GM12878 (cell line): Measurements from ENCODE around the gene CEACAM1. TPM values are rescaled to one million over a fixed set of nuclear protein-coding genes. Genes with fewer than 3 reads are reported as not detected.

Experiments
- ATAC-seq: fragments of 200-7000 bp; cut with Tn5 transposase; 3 replicates; pipeline ENCODE4 v1.9.1; 2020; ENCODE audit warnings: mild to moderate bottlenecking, moderate library complexity
- BruUV-seq: library from RNA; stranded (reverse); fragments of 400-500 nt; replicated peaks from 2 replicates; lab custom pipeline; 2021; lab: Mats Ljungman, UMichigan
- CTCF ChIA-PET: fragments of 300-600 bp; sonication (Branson Sonifier 250); formaldehyde crosslinking; extraction: SDS; loops from one replicate; lab custom pipeline; 2021; ENCODE audit warnings: inconsistent platforms; lab: Yijun Ruan, JAX
- POLR2A ChIA-PET: fragments of 350-600 bp; formaldehyde crosslinking; extraction: SDS; loops from one replicate; lab custom pipeline; 2021; ENCODE audit warnings: inconsistent platforms; lab: Charles Lee
- RAD21 ChIA-PET: fragments of 300-600 bp; sonication (Branson Sonifier 250); formaldehyde crosslinking; loops from one replicate; lab custom pipeline; 2023; ENCODE audit warnings: antibody characterized with exemption; ENCODE audit not compliant: unreplicated experiment; lab: Charles Lee
- SMC1A ChIA-PET: fragments of 300-600 bp; sonication (Branson Sonifier 250); formaldehyde crosslinking; loops from one replicate; lab custom pipeline; 2023; ENCODE audit not compliant: unreplicated experiment, uncharacterized antibody; lab: Charles Lee
- DNase-seq: peaks from one replicate; pipeline ENCODE4 v3.0.0-alpha.2; 2011; ENCODE audit warnings: low read depth, low spot score
- FAIRE-seq: peaks from 3 replicates; lab custom pipeline; 2011; peaks lifted over from hg19 to GRCh38; lab: Jason Lieb, UNC
- H2AFZ ChIP-seq: 2 replicates; pipeline ENCODE4 v1.6.0; 2011; ENCODE audit warnings: low read depth, low read length, control low read depth; ENCODE audit not compliant: control insufficient read depth
- H3K27ac ChIP-seq: 2 replicates; pipeline ENCODE4 v1.5.1; 2011; ENCODE audit warnings: control low read depth; ENCODE audit not compliant: control insufficient read depth, insufficient read depth
- H3K27me3 ChIP-seq, 2 experiments: replicated peaks in 1 of 2; 2 replicates each; pipeline versions ENCODE4 v1.6.0 to v1.6.1; 2011; ENCODE audit warnings: low read length in 1 of 2; ENCODE audit not compliant: control insufficient read depth in 2 of 2, insufficient read depth in 2 of 2
- H3K36me3 ChIP-seq, 2 experiments: 2 replicates each; pipeline ENCODE4 v1.5.1; 2011; ENCODE audit warnings: low read length in 1 of 2; ENCODE audit not compliant: control insufficient read depth in 2 of 2, insufficient read depth in 2 of 2
- H3K4me1 ChIP-seq: 2 replicates; pipeline ENCODE4 v1.6.1; 2011; ENCODE audit warnings: mild to moderate bottlenecking, low read length, moderate library complexity, mixed read lengths; ENCODE audit not compliant: control insufficient read depth, insufficient read depth
- H3K4me2 ChIP-seq: 2 replicates; pipeline ENCODE4 v1.6.0; 2011; ENCODE audit warnings: control low read depth; ENCODE audit not compliant: control insufficient read depth, insufficient read depth
- H3K4me3 ChIP-seq: fragments of 200-600 bp; sonication (generic); 2 replicates; pipeline ENCODE4 v1.5.1; 2016
- H3K79me2 ChIP-seq: 2 replicates; pipeline ENCODE4 v1.6.0; 2011; ENCODE audit warnings: low read length; ENCODE audit not compliant: control insufficient read depth, insufficient read depth
- H3K9ac ChIP-seq: 2 replicates; pipeline ENCODE4 v1.8.0; 2011; ENCODE audit warnings: low read length, control low read depth, mixed read lengths; ENCODE audit not compliant: control insufficient read depth, insufficient read depth
- H3K9me3 ChIP-seq: replicated peaks from 3 replicates; pipeline ENCODE4 v1.5.1; 2011; ENCODE audit warnings: mild to moderate bottlenecking, low read length; ENCODE audit not compliant: control insufficient read depth, insufficient read depth
- H4K20me1 ChIP-seq: 2 replicates; pipeline ENCODE4 v1.6.0; 2011; ENCODE audit not compliant: control insufficient read depth, insufficient read depth
- NFYB ChIP-seq: IDR thresholded peaks from 2 replicates; pipeline ENCODE4 v1.6.1; 2011; ENCODE audit warnings: low read depth, mild to moderate bottlenecking, low read length, improper control_type of control experiment, moderate library complexity; ENCODE audit not compliant: insufficient read depth
- PML ChIP-seq: IDR thresholded peaks from 2 replicates; pipeline ENCODE4 v1.6.1; 2012; ENCODE audit warnings: low read length, inconsistent platforms
- SIX5 ChIP-seq: IDR thresholded peaks from 2 replicates; pipeline ENCODE4 v1.6.1; 2011; ENCODE audit warnings: mild to moderate bottlenecking, low read depth, low read length, moderate library complexity; ENCODE audit not compliant: severe bottlenecking
- ZNF24 ChIP-seq: fragments of 450-650 bp; IDR thresholded peaks from 2 replicates; pipeline ENCODE4 v1.6.1; 2017; ENCODE audit warnings: antibody characterized with exemption, mild to moderate bottlenecking
- whole genome bisulfite sequencing: methylation state at CpG from one replicate; pipeline ENCODE4 v1.1.6; 2016; ENCODE audit warnings: low lambda C conversion rate; ENCODE audit not compliant: insufficient replicate concordance, insufficient coverage; ENCODE audit errors: missing lambda C conversion rate; 5-methylcytosine and 5-hydroxymethylcytosine counted together
- in situ Hi-C: fragments of 300-500 bp; cut with MboI; formaldehyde crosslinking; loops from 9 replicates; pipeline ENCODE4 v1.14.3; 2018; ENCODE audit warnings: mixed read lengths
- intact Hi-C: fragments of 100-400 bp; cut with micrococcal nuclease; formaldehyde crosslinking; loops from one replicate; pipeline ENCODE4 v1.14.2; 2022; ENCODE audit not compliant: unreplicated experiment
- polyA plus RNA-seq, 11 experiments: library from polyadenylated mRNA; depleted of rRNA in 4 of 11; unstranded in 6 of 11; stranded (reverse) in 5 of 11; fragments of >200 nt; fragmentation: Nextera tagmentation in 4 of 11; fragmentation: Illumina TruSeq in 1 of 11; extraction: Ambion mirVana in 4 of 11; extraction: Trizol in 1 of 11; gene quantifications; 1 replicate in 1 of 11; 2 replicates in 10 of 11; pipeline versions ENCODE4 v1.2.1 to v1.2.3, GENCODE V29; 2011 to 2016; ENCODE audit warnings: inconsistent platforms in 2 of 11, missing spikeins in 2 of 11, low read depth in 1 of 11
- total RNA-seq, 4 experiments: library from RNA; depleted of rRNA in 3 of 4; stranded (reverse); fragments of >200 nt in 3 of 4; fragmentation: Illumina TruSeq in 1 of 4; extraction: Trizol in 1 of 4; gene quantifications; 2 replicates each; pipeline versions ENCODE4 v1.2.1 to v1.2.3, GENCODE V29; 2013 to 2021

CEACAM1 gene
- total and polyA plus RNA-seq, 10 of the 15 experiments (the other 5 are each of a cell fraction or from before 2014, with no cell fraction given): 3.9 to 24.0 (median 6.5) TPM

- Histone ChIP-seq H2AFZ (no peak overlapping the region), H3K79me2 (no peaks in the 10 kb centered on the region), H3K4me3 (no peak overlapping the region), H3K36me3 (no peaks in the 10 kb centered on the region), H3K9ac (no peak overlapping the region), H3K4me1 (no peaks in the 10 kb centered on the region), H3K27me3 (no peaks in the 10 kb centered on the region), H3K27ac (no peak overlapping the region), H4K20me1 (no peaks in the 10 kb centered on the region), H3K9me3 (no peaks in the 10 kb centered on the region), H3K4me2 (no peak overlapping the region)
- DNase-seq (no peak), ATAC-seq (no peak), FAIRE-seq (no peak)
- in situ Hi-C loops: no loop called here
- intact Hi-C loops: no loop called here
- ChIA-PET CTCF (interaction anchor here (1.0 to 1.4 kb wide), 3 partner anchors 92 to 104 kb away, joined by 3 to 5 read pairs (median 4); no protein-coding TSS in a partner anchor), RAD21 (no interaction called here), POLR2A (no interaction called here), SMC1A (no interaction called here)
- TF ChIP-seq SIX5: no peak
- no peak for TF ChIP-seq NFYB
- BruUV-seq: no TSS peak
- WGBS: 56% methylated on average over 2 of the region's 2 CpGs
Measured at GRCh38 chr19:42542791-42543190, 14.5 kb upstream of the CEACAM1 start.

DNA sequence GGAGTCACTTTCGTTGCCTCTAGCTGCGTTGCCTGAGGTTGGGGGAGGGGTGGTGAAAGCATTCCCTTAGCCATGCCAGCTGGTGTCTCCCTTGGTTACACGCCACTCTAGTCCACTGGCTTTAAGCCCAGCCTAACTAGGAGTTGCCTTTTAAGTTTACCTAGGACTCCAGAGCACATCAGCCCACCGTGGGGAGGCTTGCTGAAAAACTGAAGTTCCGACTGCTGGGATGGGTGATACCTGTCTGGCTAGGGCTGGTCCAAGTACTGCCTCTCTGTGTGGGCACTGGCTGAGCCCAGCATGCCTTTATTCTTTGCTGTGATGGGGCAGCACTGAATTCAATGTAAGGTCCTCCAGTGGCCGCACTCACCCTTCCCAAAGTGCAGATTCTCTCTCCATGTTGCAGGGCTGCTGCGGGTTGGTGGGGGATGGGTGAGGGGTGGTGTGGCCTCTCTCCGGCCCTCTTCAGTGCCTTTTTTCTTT lies 11.8 kb upstream of the CEACAM1 start:
- Histone ChIP-seq H3K79me2 (no peaks in the 10 kb centered on the region), H3K9ac (no peak overlapping the region), H2AFZ (no peak overlapping the region), H3K4me1 (no peaks in the 10 kb centered on the region), H3K4me3 (no peak overlapping the region), H3K4me2 (no peak overlapping the region)
- intact Hi-C loops: no loop called here
- FAIRE-seq: no peak
- ChIA-PET SMC1A (no interaction called here), CTCF (interaction anchor here (1.5 to 2.6 kb wide), 4 partner anchors 12 to 101 kb away, joined by 6 to 10 read pairs (median 8); partner anchors contain the start of gene CEACAM1)
- in situ Hi-C loops: no loop called here
- 37% methylated on average over 8 of the region's 8 CpGs for WGBS
- TF ChIP-seq PML (no peak), ZNF24 (no peak)
- TF ChIP-seq, all 136 proteins: peak for 0
- no peak overlapping the region for H3K27ac ChIP-seq
- RAD21 ChIA-PET: no interaction called here
- H3K36me3 ChIP-seq: no peaks in the 10 kb centered on the region
- no peaks in the 10 kb centered on the region for H3K27me3 ChIP-seq
- BruUV-seq: no TSS peak
- no peaks in the 10 kb centered on the region for H4K20me1 ChIP-seq
- POLR2A ChIA-PET: no interaction called here
- DNase-seq: no peak
- no peaks in the 10 kb centered on the region for H3K9me3 ChIP-seq
- no peak for ATAC-seq
